GM18526 (cell line): ENCODE measurements around the gene ANKRD33B.

ENCODE experiments used
- POLR2A ChIP-seq: IDR thresholded peaks from 3 replicates; pipeline ENCODE4 v1.6.1; 2011; ENCODE audit not compliant: insufficient read length; ENCODE audit errors: extremely low read depth

Gene ANKRD33B

GRCh38 chr5:10647640-10648039, 83.8 kb downstream of the ANKRD33B start:
- TF ChIP-seq POLR2A: no peak

- no peak for TF ChIP-seq POLR2A
These were observed 85.2 kb downstream of the ANKRD33B start for GRCh38 chr5:10648806-10649665.

GRCh38 chr5:10649666-10650380, 86.0 kb downstream of the ANKRD33B start:
- no peak for TF ChIP-seq POLR2A

- TF ChIP-seq POLR2A: no peak
These were observed 88.3 kb downstream of the ANKRD33B start for GRCh38 chr5:10652151-10652550.

GRCh38 chr5:10652606-10653005, 88.7 kb downstream of the ANKRD33B start:
- TF ChIP-seq POLR2A: no peak

- TF ChIP-seq POLR2A: no peak
These were observed 89.2 kb downstream of the ANKRD33B start for GRCh38 chr5:10653043-10653442.

- no peak for TF ChIP-seq POLR2A
These were observed 90.0 kb downstream of the ANKRD33B start for GRCh38 chr5:10653751-10654400.

GRCh38 chr5:10654566-10654965, 90.7 kb downstream of the ANKRD33B start:
- no peak for TF ChIP-seq POLR2A

- TF ChIP-seq POLR2A: no peak
These were observed 91.5 kb downstream of the ANKRD33B start for GRCh38 chr5:10655161-10655971.

- no peak for TF ChIP-seq POLR2A
These were observed 92.3 kb downstream of the ANKRD33B start for GRCh38 chr5:10655972-10656830.

GRCh38 chr5:10658265-10658664, 94.4 kb downstream of the ANKRD33B start:
- no peak for TF ChIP-seq POLR2A

GRCh38 chr5:10660135-10660534, 96.3 kb downstream of the ANKRD33B start:
- TF ChIP-seq POLR2A: no peak

- TF ChIP-seq POLR2A: no peak
These were observed 97.0 kb downstream of the ANKRD33B start for GRCh38 chr5:10660720-10661387.

GRCh38 chr5:10661401-10661800, 97.5 kb downstream of the ANKRD33B start:
- TF ChIP-seq POLR2A: no peak
